ENCODE data around the gene ETV4. TPM values are rescaled to one million over a fixed set of nuclear protein-coding genes. Genes with fewer than 3 reads are reported as not detected.
A peak's percentile ranks its signal among the peaks of the same experiment; 100 is the strongest.

Gene ETV4
- total and polyA plus RNA-seq, 2 donors (not counting 1 experiment from before 2014, with no cell fraction given): 0.33 to 1.8 TPM

- H4K20me1 ChIP-seq (ENCODE audit: control insufficient read depth, extremely low read depth, insufficient read depth, low read length): no peaks in the 10 kb centered on the region
- H3K9ac ChIP-seq (ENCODE audit: insufficient read depth, low read length): no peak overlapping the region
- no peak overlapping the region for H3K4me3 ChIP-seq (replicated peaks in 1 of 4; ENCODE audit: control extremely low read depth in 1 of 4, insufficient read depth in 1 of 4, low read depth in 3 of 4, low read length in 4 of 4)
- no peaks in the 10 kb centered on the region for H3K4me1 ChIP-seq (ENCODE audit: control insufficient read depth, extremely low read depth, insufficient read depth, low read length)
- no peak for DNase-seq (ENCODE audit: low read depth in 2 of 2)
- H3K9me3 ChIP-seq (ENCODE audit: control insufficient read depth, insufficient read depth, low read depth, low read length): no peaks in the 10 kb centered on the region
- H3K36me3 ChIP-seq (ENCODE audit: control insufficient read depth, insufficient read depth, low read length): no peaks in the 10 kb centered on the region
- no peak overlapping the region for H3K27ac ChIP-seq (ENCODE audit: insufficient read depth, low read length)
- H3K79me2 ChIP-seq (ENCODE audit: control insufficient read depth, insufficient read depth, low read length): no peaks in the 10 kb centered on the region
- H2AFZ ChIP-seq (ENCODE audit: low read length): no peak overlapping the region
- no peaks in the 10 kb centered on the region for H3K27me3 ChIP-seq (ENCODE audit: control insufficient read depth, insufficient read depth, low read length)
- peak overlapping the region; percentile 19 for H3K4me2 ChIP-seq (ENCODE audit: extremely low read depth, insufficient read depth, low read length)
- TF ChIP-seq EZH2 (IDR thresholded peaks at IDR 0.05; ENCODE audit: low read length, missing control alignments): no peak
Measured at GRCh38 chr17:43562679-43563599, 16.8 kb upstream of the ETV4 start.

DNA sequence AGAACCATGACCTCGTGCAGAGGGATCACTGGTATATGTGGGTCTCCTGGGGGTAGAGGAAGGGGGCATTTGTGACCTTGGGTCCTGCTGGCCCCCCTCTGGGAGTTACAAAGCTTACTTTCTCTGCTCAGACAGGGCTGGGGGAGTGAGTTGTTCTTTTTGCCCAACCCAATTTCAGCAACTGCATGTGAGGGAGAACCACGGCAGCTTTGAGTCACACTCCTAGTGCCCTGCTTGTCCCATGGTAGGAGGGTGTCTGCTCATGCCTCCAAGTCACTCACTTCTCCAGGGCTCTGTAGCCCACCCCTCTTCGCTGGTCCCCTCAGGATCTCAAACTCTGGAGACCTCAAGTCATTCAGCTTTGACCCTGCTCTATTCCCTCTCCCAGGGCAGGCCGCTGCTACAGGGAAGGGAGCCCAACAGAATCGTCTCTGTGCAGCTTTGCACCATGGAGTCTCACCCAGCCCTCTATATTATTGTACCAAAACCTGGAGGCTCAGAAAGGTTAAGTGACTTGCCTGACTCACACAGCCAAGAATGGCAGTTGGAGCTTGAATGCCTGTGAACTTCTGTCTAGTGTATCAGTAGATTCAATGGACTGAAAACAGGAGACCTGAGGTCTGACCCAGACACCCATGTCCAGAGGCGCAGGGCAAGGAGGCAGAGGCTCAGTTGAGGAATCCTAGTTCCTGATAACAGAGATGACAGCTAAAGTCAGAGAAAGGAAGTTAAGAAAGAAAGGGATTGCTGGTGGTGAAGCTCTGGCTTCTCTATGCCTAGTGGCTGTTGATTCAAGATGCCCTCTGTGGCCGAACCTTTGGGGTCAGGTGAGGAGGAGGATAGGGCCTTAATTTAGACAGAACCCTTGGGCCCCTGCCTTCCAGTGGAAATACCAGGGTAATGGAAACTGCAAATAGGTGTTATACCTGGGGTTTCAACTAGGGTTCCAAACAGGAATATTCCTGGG, 14.6 kb upstream of the ETV4 start:
- Histone ChIP-seq H2AFZ (ENCODE audit: low read length) (no peak overlapping the region), H3K27ac (ENCODE audit: insufficient read depth, low read length) (no peak overlapping the region), H3K9ac (ENCODE audit: insufficient read depth, low read length) (no peak overlapping the region), H4K20me1 (ENCODE audit: control insufficient read depth, extremely low read depth, insufficient read depth, low read length) (no peaks in the 10 kb centered on the region), H3K4me3 (replicated peaks in 1 of 4; ENCODE audit: control extremely low read depth in 1 of 4, insufficient read depth in 1 of 4, low read depth in 3 of 4, low read length in 4 of 4) (no peak overlapping the region), H3K36me3 (ENCODE audit: control insufficient read depth, insufficient read depth, low read length) (no peaks in the 10 kb centered on the region), H3K27me3 (ENCODE audit: control insufficient read depth, insufficient read depth, low read length) (no peaks in the 10 kb centered on the region), H3K4me1 (ENCODE audit: control insufficient read depth, extremely low read depth, insufficient read depth, low read length) (peaks cover 6% of the 10 kb centered on the region), H3K79me2 (ENCODE audit: control insufficient read depth, insufficient read depth, low read length) (no peaks in the 10 kb centered on the region), H3K4me2 (ENCODE audit: extremely low read depth, insufficient read depth, low read length) (no peak overlapping the region), H3K9me3 (ENCODE audit: control insufficient read depth, insufficient read depth, low read depth, low read length) (no peaks in the 10 kb centered on the region)
- no peak for DNase-seq (ENCODE audit: low read depth in 2 of 2)
- TF ChIP-seq, protein P1, sequence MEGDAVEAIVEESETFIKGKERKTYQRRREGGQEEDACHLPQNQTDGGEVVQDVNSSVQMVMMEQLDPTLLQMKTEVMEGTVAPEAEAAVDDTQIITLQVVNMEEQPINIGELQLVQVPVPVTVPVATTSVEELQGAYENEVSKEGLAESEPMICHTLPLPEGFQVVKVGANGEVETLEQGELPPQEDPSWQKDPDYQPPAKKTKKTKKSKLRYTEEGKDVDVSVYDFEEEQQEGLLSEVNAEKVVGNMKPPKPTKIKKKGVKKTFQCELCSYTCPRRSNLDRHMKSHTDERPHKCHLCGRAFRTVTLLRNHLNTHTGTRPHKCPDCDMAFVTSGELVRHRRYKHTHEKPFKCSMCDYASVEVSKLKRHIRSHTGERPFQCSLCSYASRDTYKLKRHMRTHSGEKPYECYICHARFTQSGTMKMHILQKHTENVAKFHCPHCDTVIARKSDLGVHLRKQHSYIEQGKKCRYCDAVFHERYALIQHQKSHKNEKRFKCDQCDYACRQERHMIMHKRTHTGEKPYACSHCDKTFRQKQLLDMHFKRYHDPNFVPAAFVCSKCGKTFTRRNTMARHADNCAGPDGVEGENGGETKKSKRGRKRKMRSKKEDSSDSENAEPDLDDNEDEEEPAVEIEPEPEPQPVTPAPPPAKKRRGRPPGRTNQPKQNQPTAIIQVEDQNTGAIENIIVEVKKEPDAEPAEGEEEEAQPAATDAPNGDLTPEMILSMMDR (conservative IDR thresholded peaks at IDR 0.05 in 1 of 2, IDR thresholded peaks at IDR 0.05 in 1 of 2; ENCODE audit: low read depth in 1 of 2, low read length in 2 of 2): no peak
- no peak for TF ChIP-seq EZH2 (IDR thresholded peaks at IDR 0.05; ENCODE audit: low read length, missing control alignments)

- no peak overlapping the region for H3K4me3 ChIP-seq (replicated peaks in 1 of 4; ENCODE audit: control extremely low read depth in 1 of 4, insufficient read depth in 1 of 4, low read depth in 3 of 4, low read length in 4 of 4)
- H3K36me3 ChIP-seq (ENCODE audit: control insufficient read depth, insufficient read depth, low read length): no peaks in the 10 kb centered on the region
- H3K9ac ChIP-seq (ENCODE audit: insufficient read depth, low read length): no peak overlapping the region
- H4K20me1 ChIP-seq (ENCODE audit: control insufficient read depth, extremely low read depth, insufficient read depth, low read length): no peaks in the 10 kb centered on the region
- H3K79me2 ChIP-seq (ENCODE audit: control insufficient read depth, insufficient read depth, low read length): no peaks in the 10 kb centered on the region
- TF ChIP-seq EZH2 (IDR thresholded peaks at IDR 0.05; ENCODE audit: low read length, missing control alignments): no peak
- TF ChIP-seq, protein P1 (conservative IDR thresholded peaks at IDR 0.05 in 1 of 2, IDR thresholded peaks at IDR 0.05 in 1 of 2; ENCODE audit: low read depth in 1 of 2, low read length in 2 of 2): no peak
- H3K27me3 ChIP-seq (ENCODE audit: control insufficient read depth, insufficient read depth, low read length): no peaks in the 10 kb centered on the region
- peaks cover 6% of the 10 kb centered on the region for H3K4me1 ChIP-seq (ENCODE audit: control insufficient read depth, extremely low read depth, insufficient read depth, low read length)
- H3K9me3 ChIP-seq (ENCODE audit: control insufficient read depth, insufficient read depth, low read depth, low read length): no peaks in the 10 kb centered on the region
- no peak overlapping the region for H2AFZ ChIP-seq (ENCODE audit: low read length)
- H3K4me2 ChIP-seq (ENCODE audit: extremely low read depth, insufficient read depth, low read length): no peak overlapping the region
- no peak for DNase-seq (ENCODE audit: low read depth in 2 of 2)
- H3K27ac ChIP-seq (ENCODE audit: insufficient read depth, low read length): no peak overlapping the region
Measured at GRCh38 chr17:43559161-43559816, 13.1 kb upstream of the ETV4 start.

All from fibroblast of lung (primary cell).